Neural cell (in vitro differentiated cells): ENCODE results near the gene ADIPOR1. TPM values are rescaled to one million over a fixed set of nuclear protein-coding genes. Genes with fewer than 3 reads are reported as not detected.
"Not testable (repeated sequence)": the region's sequence is repeated elsewhere in the genome, so short reads cannot be mapped to it uniquely, and the experiment has no call there.

Experiments
- H2AFZ ChIP-seq: fragments of 200-600, 300-800 bp; sonication (generic), shearing (Covaris generic); 2 replicates; pipeline ENCODE4 v1.6.0; 2014; ENCODE audit warnings: low read depth, mild to moderate bottlenecking, antibody characterized with exemption, low read length, moderate library complexity
- H3F3A ChIP-seq: fragments of 200-600 bp; shearing (Covaris generic); 2 replicates; pipeline ENCODE4 v1.6.1; 2016; ENCODE audit warnings: mild to moderate bottlenecking, moderate library complexity, mixed read lengths, antibody characterized with exemption, low read length; ENCODE audit not compliant: insufficient read depth, poor library complexity, severe bottlenecking
- H3K27ac ChIP-seq: fragments of 200-600, 300-800 bp; sonication (generic), shearing (Covaris generic); 2 replicates; pipeline ENCODE4 v1.5.1; 2014; ENCODE audit warnings: mild to moderate bottlenecking, low read length, moderate library complexity
- H3K27me3 ChIP-seq: fragments of 300-800, 200-600 bp; sonication (generic), shearing (Covaris generic); 2 replicates; pipeline ENCODE4 v1.6.0; 2014; ENCODE audit warnings: mild to moderate bottlenecking, low read depth, low read length, moderate library complexity; ENCODE audit not compliant: insufficient read depth
- H3K36me3 ChIP-seq: fragments of 300-800, 200-600 bp; sonication (generic), shearing (Covaris generic); 2 replicates; pipeline ENCODE4 v1.5.1; 2014; ENCODE audit warnings: mild to moderate bottlenecking, antibody characterized with exemption, low read length, moderate library complexity; ENCODE audit not compliant: insufficient read depth
- H3K4me2 ChIP-seq: fragments of 300-800, 200-600 bp; sonication (generic), shearing (Covaris generic); 2 replicates; pipeline ENCODE4 v1.6.0; 2014; ENCODE audit warnings: mild to moderate bottlenecking, low read length
- H3K4me3 ChIP-seq: fragments of 300-800, 200-600 bp; sonication (generic), shearing (Covaris generic); 2 replicates; pipeline ENCODE4 v1.5.1; 2014; ENCODE audit warnings: mild to moderate bottlenecking, low read length, moderate library complexity
- H3K79me2 ChIP-seq: fragments of 200-600 bp; shearing (Covaris generic); replicated peaks from 2 replicates; pipeline ENCODE4 v1.6.0; 2014; ENCODE audit warnings: mild to moderate bottlenecking, low read length, moderate library complexity; ENCODE audit not compliant: insufficient read depth
- H3K9ac ChIP-seq: fragments of 300-800, 200-600 bp; sonication (generic), shearing (Covaris generic); 2 replicates; pipeline ENCODE4 v1.6.1; 2016; ENCODE audit warnings: mild to moderate bottlenecking, low read length, mixed read lengths
- H3K9me2 ChIP-seq: fragments of 200-600 bp; shearing (Covaris generic); 2 replicates; pipeline ENCODE4 v1.6.1; 2016; ENCODE audit warnings: mild to moderate bottlenecking, low read length, mixed read lengths; ENCODE audit not compliant: insufficient read depth
- H3K9me3 ChIP-seq: fragments of 200-600, 300-800 bp; sonication (generic), shearing (Covaris generic); 2 replicates; pipeline ENCODE4 v1.6.1; 2016; ENCODE audit warnings: mild to moderate bottlenecking, mixed run types, low read length, moderate library complexity, mixed read lengths
- H4K20me1 ChIP-seq: fragments of 200-600 bp; shearing (Covaris generic); 2 replicates; pipeline ENCODE4 v1.6.1; 2016; ENCODE audit warnings: mild to moderate bottlenecking, mixed run types; ENCODE audit not compliant: insufficient read depth
- EP300 ChIP-seq: fragments of 450-650 bp; conservative IDR thresholded peaks from 2 replicates; pipeline ENCODE4 v1.6.1; 2014; ENCODE audit warnings: antibody characterized with exemption, mild to moderate bottlenecking, moderate library complexity; ENCODE audit not compliant: poor library complexity, severe bottlenecking
- EZH2 ChIP-seq: fragments of 200-600, 300-800 bp; shearing (Covaris generic), sonication (generic); IDR thresholded peaks from 2 replicates; pipeline ENCODE4 v1.6.1; 2014; ENCODE audit warnings: antibody characterized with exemption, low read length, borderline replicate concordance, mild to moderate bottlenecking; ENCODE audit not compliant: insufficient read depth, poor library complexity, severe bottlenecking
- MXI1 ChIP-seq: fragments of 450-650 bp; conservative IDR thresholded peaks from 2 replicates; pipeline ENCODE4 v1.6.1; 2014; ENCODE audit warnings: antibody characterized with exemption, mild to moderate bottlenecking; ENCODE audit not compliant: poor library complexity, severe bottlenecking
- POLR2AphosphoS5 ChIP-seq: IDR thresholded peaks from 2 replicates; pipeline ENCODE4 v1.6.1; 2012
- RAD21 ChIP-seq: fragments of 450-650 bp; conservative IDR thresholded peaks from 2 replicates; pipeline ENCODE4 v1.6.1; 2014; ENCODE audit warnings: antibody characterized with exemption, mild to moderate bottlenecking, moderate library complexity
- SMC3 ChIP-seq: fragments of 450-650 bp; conservative IDR thresholded peaks from 2 replicates; pipeline ENCODE4 v1.6.1; 2014; ENCODE audit warnings: antibody characterized with exemption, mild to moderate bottlenecking, moderate library complexity; ENCODE audit not compliant: poor library complexity
- TAF1 ChIP-seq: IDR thresholded peaks from 2 replicates; pipeline ENCODE4 v1.6.1; 2012; ENCODE audit warnings: low read depth
- polyA plus RNA-seq: library from polyadenylated mRNA; depleted of rRNA; stranded (reverse); fragments of >200 nt; gene quantifications from 2 replicates; pipeline ENCODE4 v1.2.3, GENCODE V29; 2014
- TF ChIP-seq, protein P1 (sequence below): fragments of 450-650 bp; IDR thresholded peaks from 2 replicates; pipeline ENCODE4 v1.5.1; 2014; ENCODE audit warnings: antibody characterized with exemption, mild to moderate bottlenecking, moderate library complexity; ENCODE audit not compliant: poor library complexity, severe bottlenecking
- TF ChIP-seq, protein P2 (sequence below): IDR thresholded peaks from 2 replicates; pipeline ENCODE4 v1.6.1; 2012; ENCODE audit warnings: borderline replicate concordance

The ADIPOR1 gene
- polyA plus RNA-seq, 1 donor from 2014 or later: 72.3 TPM

DNA sequence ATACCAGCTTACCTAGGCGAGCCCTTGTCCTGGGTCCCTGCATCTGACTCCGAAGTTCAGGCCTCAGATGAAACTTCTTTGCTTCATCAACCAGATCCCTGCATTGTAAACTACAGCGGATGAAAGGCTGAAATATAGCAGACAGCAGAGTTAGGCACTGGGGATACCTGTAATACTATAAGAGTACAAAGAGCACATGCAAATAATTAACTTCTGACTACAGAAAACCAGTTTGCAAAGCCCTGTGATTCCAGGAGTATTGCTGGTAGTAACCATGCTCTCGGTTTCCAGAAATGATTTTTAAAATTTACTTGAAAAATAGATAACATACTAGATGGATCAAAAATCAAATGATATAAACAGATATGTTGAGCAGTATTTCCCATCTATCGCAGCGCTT is 49.1 kb downstream of the ADIPOR1 start:
- Histone ChIP-seq H3K9me3 (no peaks in the 10 kb centered on the region), H3K27me3 (no peaks in the 10 kb centered on the region), H3K9ac (no peak overlapping the region), H3K9me2 (no peaks in the 10 kb centered on the region), H3K36me3 (peaks cover 8% of the 10 kb centered on the region), H3K4me2 (no peak overlapping the region), H2AFZ (no peak overlapping the region), H3K27ac (no peak overlapping the region), H3K79me2 (no peaks in the 10 kb centered on the region), H4K20me1 (no peaks in the 10 kb centered on the region), H3K4me3 (no peak overlapping the region), H3F3A (no peaks in the 10 kb centered on the region)
- TF ChIP-seq RAD21: no peak
- TF ChIP-seq EZH2: no peak
- no peak for TF ChIP-seq MXI1
- TF ChIP-seq TAF1: no peak
- TF ChIP-seq SMC3: no peak
- TF ChIP-seq, protein P1, sequence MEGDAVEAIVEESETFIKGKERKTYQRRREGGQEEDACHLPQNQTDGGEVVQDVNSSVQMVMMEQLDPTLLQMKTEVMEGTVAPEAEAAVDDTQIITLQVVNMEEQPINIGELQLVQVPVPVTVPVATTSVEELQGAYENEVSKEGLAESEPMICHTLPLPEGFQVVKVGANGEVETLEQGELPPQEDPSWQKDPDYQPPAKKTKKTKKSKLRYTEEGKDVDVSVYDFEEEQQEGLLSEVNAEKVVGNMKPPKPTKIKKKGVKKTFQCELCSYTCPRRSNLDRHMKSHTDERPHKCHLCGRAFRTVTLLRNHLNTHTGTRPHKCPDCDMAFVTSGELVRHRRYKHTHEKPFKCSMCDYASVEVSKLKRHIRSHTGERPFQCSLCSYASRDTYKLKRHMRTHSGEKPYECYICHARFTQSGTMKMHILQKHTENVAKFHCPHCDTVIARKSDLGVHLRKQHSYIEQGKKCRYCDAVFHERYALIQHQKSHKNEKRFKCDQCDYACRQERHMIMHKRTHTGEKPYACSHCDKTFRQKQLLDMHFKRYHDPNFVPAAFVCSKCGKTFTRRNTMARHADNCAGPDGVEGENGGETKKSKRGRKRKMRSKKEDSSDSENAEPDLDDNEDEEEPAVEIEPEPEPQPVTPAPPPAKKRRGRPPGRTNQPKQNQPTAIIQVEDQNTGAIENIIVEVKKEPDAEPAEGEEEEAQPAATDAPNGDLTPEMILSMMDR: no peak
- TF ChIP-seq EP300: no peak
- TF ChIP-seq POLR2AphosphoS5: no peak
- TF ChIP-seq, protein P2, sequence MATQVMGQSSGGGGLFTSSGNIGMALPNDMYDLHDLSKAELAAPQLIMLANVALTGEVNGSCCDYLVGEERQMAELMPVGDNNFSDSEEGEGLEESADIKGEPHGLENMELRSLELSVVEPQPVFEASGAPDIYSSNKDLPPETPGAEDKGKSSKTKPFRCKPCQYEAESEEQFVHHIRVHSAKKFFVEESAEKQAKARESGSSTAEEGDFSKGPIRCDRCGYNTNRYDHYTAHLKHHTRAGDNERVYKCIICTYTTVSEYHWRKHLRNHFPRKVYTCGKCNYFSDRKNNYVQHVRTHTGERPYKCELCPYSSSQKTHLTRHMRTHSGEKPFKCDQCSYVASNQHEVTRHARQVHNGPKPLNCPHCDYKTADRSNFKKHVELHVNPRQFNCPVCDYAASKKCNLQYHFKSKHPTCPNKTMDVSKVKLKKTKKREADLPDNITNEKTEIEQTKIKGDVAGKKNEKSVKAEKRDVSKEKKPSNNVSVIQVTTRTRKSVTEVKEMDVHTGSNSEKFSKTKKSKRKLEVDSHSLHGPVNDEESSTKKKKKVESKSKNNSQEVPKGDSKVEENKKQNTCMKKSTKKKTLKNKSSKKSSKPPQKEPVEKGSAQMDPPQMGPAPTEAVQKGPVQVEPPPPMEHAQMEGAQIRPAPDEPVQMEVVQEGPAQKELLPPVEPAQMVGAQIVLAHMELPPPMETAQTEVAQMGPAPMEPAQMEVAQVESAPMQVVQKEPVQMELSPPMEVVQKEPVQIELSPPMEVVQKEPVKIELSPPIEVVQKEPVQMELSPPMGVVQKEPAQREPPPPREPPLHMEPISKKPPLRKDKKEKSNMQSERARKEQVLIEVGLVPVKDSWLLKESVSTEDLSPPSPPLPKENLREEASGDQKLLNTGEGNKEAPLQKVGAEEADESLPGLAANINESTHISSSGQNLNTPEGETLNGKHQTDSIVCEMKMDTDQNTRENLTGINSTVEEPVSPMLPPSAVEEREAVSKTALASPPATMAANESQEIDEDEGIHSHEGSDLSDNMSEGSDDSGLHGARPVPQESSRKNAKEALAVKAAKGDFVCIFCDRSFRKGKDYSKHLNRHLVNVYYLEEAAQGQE: no peak

DNA sequence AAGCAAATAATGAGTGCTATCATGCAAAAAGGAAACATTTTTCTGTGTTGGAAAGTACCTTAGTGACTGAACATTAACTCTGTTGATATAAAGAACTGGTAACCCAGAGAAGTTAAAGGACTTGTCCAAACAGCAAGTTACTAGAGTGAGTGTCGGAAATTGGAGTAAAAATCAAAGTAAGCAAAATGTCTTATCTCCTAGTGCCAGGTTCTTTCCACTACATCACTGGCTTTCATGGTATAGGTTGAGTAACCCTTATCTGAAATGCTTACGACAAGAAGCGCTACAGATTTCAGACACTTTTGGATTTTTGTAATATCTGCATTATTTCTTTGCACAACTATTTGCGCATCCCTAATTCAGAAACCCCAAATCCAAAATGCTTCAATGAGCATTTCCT is 52.8 kb downstream of the ADIPOR1 start:
- H2AFZ ChIP-seq: no peak overlapping the region
- H3K9ac ChIP-seq: no peak overlapping the region
- no peak overlapping the region for H3K27ac ChIP-seq
- no peaks in the 10 kb centered on the region for H3K79me2 ChIP-seq
- H3K27me3 ChIP-seq: no peaks in the 10 kb centered on the region
- H3K4me3 ChIP-seq: no peak overlapping the region
- TF ChIP-seq MXI1: no peak
- no peak for TF ChIP-seq POLR2AphosphoS5
- TF ChIP-seq RAD21: no peak
- no peak for TF ChIP-seq TAF1
- TF ChIP-seq EP300: no peak
- TF ChIP-seq, protein P2: no peak
- TF ChIP-seq, protein P1: no peak
- H3K9me3 ChIP-seq: no peaks in the 10 kb centered on the region
- no peaks in the 10 kb centered on the region for H3F3A ChIP-seq
- H4K20me1 ChIP-seq: no peaks in the 10 kb centered on the region
- H3K4me2 ChIP-seq: no peak overlapping the region
- H3K36me3 ChIP-seq: no peaks in the 10 kb centered on the region
- H3K9me2 ChIP-seq: no peaks in the 10 kb centered on the region

DNA sequence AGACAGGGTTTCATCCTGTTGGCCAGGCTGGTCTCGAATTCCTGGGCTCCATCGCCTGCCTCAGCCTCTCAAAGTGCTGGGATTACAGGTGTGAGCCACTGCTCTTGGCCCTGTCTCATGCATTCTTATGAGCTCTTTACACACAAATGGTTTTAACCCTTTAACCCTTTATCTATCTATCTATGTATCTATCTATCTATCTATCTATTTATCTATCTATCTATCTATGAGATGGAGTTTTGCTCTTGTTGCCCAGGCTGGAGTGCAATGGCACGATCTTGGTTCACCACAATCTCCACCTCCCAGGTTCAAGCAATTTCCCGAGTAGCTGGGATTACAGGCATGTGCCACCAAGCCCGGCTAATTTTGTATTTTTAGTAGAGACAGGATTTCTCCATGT is 54.3 kb downstream of the ADIPOR1 start:
- H3K36me3 ChIP-seq, H3K27ac ChIP-seq, H2AFZ ChIP-seq, H3K79me2 ChIP-seq, H3K27me3 ChIP-seq, H3F3A ChIP-seq, H3K9ac ChIP-seq, H3K4me3 ChIP-seq, H4K20me1 ChIP-seq, H3K9me2 ChIP-seq, H3K9me3 ChIP-seq, H3K4me2 ChIP-seq: not testable (repeated sequence)
